22Rv1 (cell line): ENCODE measurements around the gene ABCA9.

Experiments
- CTCF ChIP-seq: fragments of 450-650 bp; IDR thresholded peaks from 2 replicates; pipeline ENCODE4 v1.5.1; 2017; ENCODE audit warnings: mild to moderate bottlenecking
- ZFX ChIP-seq: fragments of 450-650 bp; IDR thresholded peaks from 2 replicates; pipeline ENCODE4 v1.6.1; 2017; ENCODE audit warnings: antibody characterized with exemption, borderline replicate concordance

- TF ChIP-seq CTCF = no peak
- TF ChIP-seq ZFX = no peak
These were observed 110.0 kb downstream of the ABCA9 start for GRCh38 chr17:68950725-68951124.
